ENCODE results near the gene NATD1. TPM values are rescaled to one million over a fixed set of nuclear protein-coding genes. Genes with fewer than 3 reads are reported as not detected.

The NATD1 gene
- total RNA-seq, 2 experiments from 2014 or later: 1.1 to 1.3 TPM

DNA sequence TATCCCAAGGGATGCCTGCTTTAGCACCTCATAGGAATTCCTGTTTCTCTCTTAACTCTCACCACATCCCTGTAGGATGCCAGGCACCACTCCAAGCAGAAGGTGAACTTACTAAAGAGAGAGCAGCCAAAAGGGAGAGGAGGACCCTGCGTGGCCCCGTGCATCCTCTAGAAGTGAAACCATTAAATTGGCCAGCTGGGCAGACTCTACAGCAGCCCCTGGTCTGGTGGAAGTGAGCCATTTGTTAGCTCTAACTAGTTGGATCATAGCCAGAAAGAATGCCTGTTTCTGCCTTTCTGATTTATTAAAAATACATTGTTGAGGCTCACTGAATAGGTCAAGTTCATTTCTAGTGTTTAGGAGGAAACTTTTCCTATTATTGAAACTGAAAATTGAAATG is 61.5 kb downstream of the NATD1 start:
- TF ChIP-seq, protein P1, sequence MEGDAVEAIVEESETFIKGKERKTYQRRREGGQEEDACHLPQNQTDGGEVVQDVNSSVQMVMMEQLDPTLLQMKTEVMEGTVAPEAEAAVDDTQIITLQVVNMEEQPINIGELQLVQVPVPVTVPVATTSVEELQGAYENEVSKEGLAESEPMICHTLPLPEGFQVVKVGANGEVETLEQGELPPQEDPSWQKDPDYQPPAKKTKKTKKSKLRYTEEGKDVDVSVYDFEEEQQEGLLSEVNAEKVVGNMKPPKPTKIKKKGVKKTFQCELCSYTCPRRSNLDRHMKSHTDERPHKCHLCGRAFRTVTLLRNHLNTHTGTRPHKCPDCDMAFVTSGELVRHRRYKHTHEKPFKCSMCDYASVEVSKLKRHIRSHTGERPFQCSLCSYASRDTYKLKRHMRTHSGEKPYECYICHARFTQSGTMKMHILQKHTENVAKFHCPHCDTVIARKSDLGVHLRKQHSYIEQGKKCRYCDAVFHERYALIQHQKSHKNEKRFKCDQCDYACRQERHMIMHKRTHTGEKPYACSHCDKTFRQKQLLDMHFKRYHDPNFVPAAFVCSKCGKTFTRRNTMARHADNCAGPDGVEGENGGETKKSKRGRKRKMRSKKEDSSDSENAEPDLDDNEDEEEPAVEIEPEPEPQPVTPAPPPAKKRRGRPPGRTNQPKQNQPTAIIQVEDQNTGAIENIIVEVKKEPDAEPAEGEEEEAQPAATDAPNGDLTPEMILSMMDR (IDR thresholded peaks at IDR 0.05): no peak
- CTCF ChIA-PET: no interaction called here
- ATAC-seq (no peak), DNase-seq (no peak)
- intact Hi-C loops (cut with micrococcal nuclease): no loop called here
- Mint-ChIP-seq H3K36me3 (ENCODE audit: low read depth) (peaks cover 6% of the 10 kb centered on the region), H3K9me3 (no peaks in the 10 kb centered on the region), H3K4me3 (no peak overlapping the region), H3K4me1 (ENCODE audit: low read depth) (peaks cover 7% of the 10 kb centered on the region), H3K27ac (no peak overlapping the region), H3K27me3 (no peaks in the 10 kb centered on the region)
- POLR2A ChIA-PET: interaction anchor here (1.1 kb wide), 1 partner anchor 12 kb away, joined by 3 read pairs; no protein-coding TSS in a partner anchor

GRCh38 chr17:21190078-21190477 is 63.1 kb downstream of the NATD1 start:
- Mint-ChIP-seq H3K27ac (no peak overlapping the region), H3K4me1 (ENCODE audit: low read depth) (peaks cover 7% of the 10 kb centered on the region), H3K36me3 (ENCODE audit: low read depth) (peaks cover 3% of the 10 kb centered on the region), H3K4me3 (no peak overlapping the region), H3K27me3 (no peaks in the 10 kb centered on the region), H3K9me3 (no peaks in the 10 kb centered on the region)
- DNase-seq (no peak), ATAC-seq (no peak)
- CTCF ChIA-PET: no interaction called here
- TF ChIP-seq, protein P1 (IDR thresholded peaks at IDR 0.05): no peak
- POLR2A ChIA-PET: interaction anchor here (1.3 kb wide), 1 partner anchor 9 kb away, joined by 3 read pairs; no protein-coding TSS in a partner anchor
- intact Hi-C loops (cut with micrococcal nuclease): no loop called here

- H3K27me3 Mint-ChIP-seq: no peaks in the 10 kb centered on the region
- H3K36me3 Mint-ChIP-seq (ENCODE audit: low read depth): peaks cover 4% of the 10 kb centered on the region
- no peak overlapping the region for H3K4me3 Mint-ChIP-seq
- intact Hi-C loops (cut with micrococcal nuclease): no loop called here
- ChIA-PET CTCF (no interaction called here), POLR2A (interaction anchor here (1.3 kb wide), 2 partner anchors 8 to 11 kb away, joined by 3 read pairs; no protein-coding TSS in a partner anchor)
- H3K9me3 Mint-ChIP-seq: no peaks in the 10 kb centered on the region
- no peak for ATAC-seq
- TF ChIP-seq, protein P1 (IDR thresholded peaks at IDR 0.05): no peak
- H3K27ac Mint-ChIP-seq: no peak overlapping the region
- no peak for DNase-seq
- H3K4me1 Mint-ChIP-seq (ENCODE audit: low read depth): peaks cover 7% of the 10 kb centered on the region
Measured at GRCh38 chr17:21189361-21189760, 63.8 kb downstream of the NATD1 start.

Other genes with a start within 250 kb of the NATD1 start
- gene USP22, start 210.4 kb downstream of the NATD1 start, total RNA-seq: 100 to 1,000 TPM; 149 to 153 TPM
- 10 to 100 TPM; 13.5 to 15.3 TPM for gene DHRS7B, start 126.4 kb downstream of the NATD1 start, total RNA-seq
- 10 to 100 TPM; 26.2 to 28.9 TPM for gene TMEM11, start 39.2 kb downstream of the NATD1 start, total RNA-seq
- 100 to 1,000 TPM; 151 to 153 TPM for gene MAP2K3, start 31.3 kb upstream of the NATD1 start, total RNA-seq
- not detected for gene KCNJ12, start 122.9 kb upstream of the NATD1 start, total RNA-seq